IMR-90 (cell line): Measurements from ENCODE around the gene IQCE. TPM values are rescaled to one million over a fixed set of nuclear protein-coding genes. Genes with fewer than 3 reads are reported as not detected.

Source experiments
- ATAC-seq: fragments of 200-7000 bp; cut with Tn5 transposase; 2 replicates; pipeline ENCODE4 v1.9.1; 2020; ENCODE audit warnings: low read depth, mild to moderate bottlenecking, moderate library complexity
- BruUV-seq: library from RNA; stranded (reverse); fragments of 400-500 nt; replicated peaks from 2 replicates; lab custom pipeline; 2021; lab: Mats Ljungman, UMichigan
- CTCF ChIA-PET: fragments of 300-600 bp; formaldehyde crosslinking; extraction: SDS; loops from one replicate; lab custom pipeline; 2021; ENCODE audit warnings: antibody characterized with exemption; lab: Yijun Ruan, JAX
- POLR2A ChIA-PET: fragments of 300-600 bp; sonication (Branson Sonifier 250); formaldehyde crosslinking; loops from one replicate; lab custom pipeline; 2022; ENCODE audit warnings: antibody characterized with exemption; ENCODE audit not compliant: unreplicated experiment; lab: Charles Lee
- DNase-seq: peaks from one replicate; pipeline ENCODE4 v3.0.0; 2013
- H2AFZ ChIP-seq: replicated peaks from 2 replicates; pipeline ENCODE3; 2013; ENCODE audit warnings: low read length, mild to moderate bottlenecking; ENCODE audit not compliant: poor library complexity
- H2AK5ac ChIP-seq: 2 replicates; pipeline ENCODE4 v1.6.1; 2013; ENCODE audit warnings: low read depth, low read length, inconsistent platforms
- H2AK9ac ChIP-seq: replicated peaks from 2 replicates; pipeline ENCODE3; 2013; ENCODE audit warnings: mild to moderate bottlenecking, low read depth, low read length, moderate library complexity; ENCODE audit not compliant: poor library complexity
- H2BK120ac ChIP-seq: 2 replicates; pipeline ENCODE4 v1.6.1; 2013; ENCODE audit warnings: low read depth, low read length, inconsistent platforms
- H2BK15ac ChIP-seq: 3 replicates; pipeline ENCODE4 v1.6.1; 2013; ENCODE audit warnings: low read depth, low read length, inconsistent platforms
- H2BK20ac ChIP-seq: 2 replicates; pipeline ENCODE4 v1.6.1; 2013; ENCODE audit warnings: low read depth, mild to moderate bottlenecking, inconsistent platforms, low read length, moderate library complexity
- H2BK5ac ChIP-seq: 2 replicates; pipeline ENCODE4 v1.6.1; 2013; ENCODE audit warnings: mild to moderate bottlenecking, low read depth, low read length, inconsistent platforms; ENCODE audit not compliant: poor library complexity, severe bottlenecking
- H3K14ac ChIP-seq: replicated peaks from 2 replicates; pipeline ENCODE4 v1.6.1; 2013; ENCODE audit warnings: low read depth, low read length, inconsistent platforms
- H3K18ac ChIP-seq: 2 replicates; pipeline ENCODE4 v1.6.1; 2013; ENCODE audit warnings: low read depth, low read length, control low read depth
- H3K23ac ChIP-seq: 2 replicates; pipeline ENCODE4 v1.6.1; 2013; ENCODE audit warnings: low read depth, low read length, inconsistent platforms
- H3K27ac ChIP-seq: 2 replicates; pipeline ENCODE4 v1.5.1; 2013; ENCODE audit warnings: mild to moderate bottlenecking, control low read depth, low read length; ENCODE audit not compliant: insufficient read depth
- H3K27me3 ChIP-seq: 2 replicates; pipeline ENCODE4 v1.6.1; 2013; ENCODE audit warnings: low read length; ENCODE audit not compliant: control insufficient read depth, insufficient read depth
- H3K36me3 ChIP-seq: 2 replicates; pipeline ENCODE4 v1.6.1; 2013; ENCODE audit warnings: low read length, mixed read lengths; ENCODE audit not compliant: control insufficient read depth, insufficient read depth
- H3K4ac ChIP-seq: 2 replicates; pipeline ENCODE4 v1.6.1; 2013; ENCODE audit warnings: low read depth, low read length, inconsistent platforms
- H3K4me1 ChIP-seq: 2 replicates; pipeline ENCODE4 v1.6.1; 2013; ENCODE audit warnings: low read length, mixed read lengths; ENCODE audit not compliant: control insufficient read depth, insufficient read depth
- H3K4me2 ChIP-seq: 2 replicates; pipeline ENCODE4 v1.6.1; 2013; ENCODE audit warnings: low read depth, mild to moderate bottlenecking, control low read depth, low read length, moderate library complexity
- H3K4me3 ChIP-seq: 2 replicates; pipeline ENCODE4 v1.5.1; 2013; ENCODE audit warnings: low read depth, mild to moderate bottlenecking, control low read depth, low read length, moderate library complexity; ENCODE audit not compliant: insufficient read depth
- H3K56ac ChIP-seq: 2 replicates; pipeline ENCODE4 v1.6.1; 2013; ENCODE audit warnings: low read length, inconsistent platforms; ENCODE audit not compliant: insufficient read depth; ENCODE audit errors: extremely low read depth
- H3K79me1 ChIP-seq, 2 experiments: 2 replicates each; pipeline ENCODE4 v1.6.1; 2013; ENCODE audit warnings: low read length in 2 of 2, inconsistent platforms in 1 of 2, low read depth in 1 of 2
- H3K9ac ChIP-seq: 2 replicates; pipeline ENCODE4 v1.6.1; 2013; ENCODE audit warnings: low read depth, low read length, control low read depth
- H3K9me1 ChIP-seq: 2 replicates; pipeline ENCODE4 v1.6.1; 2013; ENCODE audit warnings: low read length, inconsistent platforms; ENCODE audit not compliant: insufficient read depth
- H3K9me3 ChIP-seq: 2 replicates; pipeline ENCODE4 v1.6.1; 2013; ENCODE audit warnings: low read length; ENCODE audit not compliant: control insufficient read depth, insufficient read depth
- H4K20me1 ChIP-seq: 2 replicates; pipeline ENCODE4 v1.6.1; 2013; ENCODE audit warnings: low read length, inconsistent platforms; ENCODE audit not compliant: insufficient read depth
- H4K5ac ChIP-seq: 2 replicates; pipeline ENCODE4 v1.6.1; 2013; ENCODE audit warnings: mild to moderate bottlenecking, low read depth, low read length, control low read depth
- H4K8ac ChIP-seq, 2 experiments: 2 replicates each; pipeline ENCODE4 v1.6.1; 2013; ENCODE audit warnings: low read depth in 2 of 2, low read length in 2 of 2, control low read depth in 1 of 2, inconsistent platforms in 1 of 2
- H4K91ac ChIP-seq: 2 replicates; pipeline ENCODE4 v1.6.1; 2013; ENCODE audit warnings: low read depth, low read length, inconsistent platforms; ENCODE audit not compliant: insufficient read depth
- BHLHE40 ChIP-seq: fragments of 150-350 bp; IDR thresholded peaks from 2 replicates; pipeline ENCODE4 v1.6.1; 2016; ENCODE audit warnings: mild to moderate bottlenecking, low read depth, low read length
- CTCF ChIP-seq: conservative IDR thresholded peaks from 2 replicates; pipeline ENCODE4 v1.5.1; 2012; ENCODE audit warnings: mild to moderate bottlenecking, low read depth, low read length, improper control_type of control experiment
- FOS ChIP-seq: fragments of 150-350 bp; IDR thresholded peaks from 2 replicates; pipeline ENCODE4 v1.6.1; 2016; ENCODE audit warnings: low read depth, low read length
- MAFK ChIP-seq: IDR thresholded peaks from 2 replicates; pipeline ENCODE4 v1.6.1; 2012; ENCODE audit warnings: low read depth, low read length, improper control_type of control experiment
- MAZ ChIP-seq: IDR thresholded peaks from 2 replicates; pipeline ENCODE4 v1.6.1; 2012; ENCODE audit warnings: low read depth, mild to moderate bottlenecking, low read length, improper control_type of control experiment, moderate library complexity, borderline replicate concordance
- MXI1 ChIP-seq: IDR thresholded peaks from 2 replicates; pipeline ENCODE4 v1.6.1; 2012; ENCODE audit warnings: low read depth, mild to moderate bottlenecking, low read length, moderate library complexity, borderline replicate concordance
- POLR2A ChIP-seq: IDR thresholded peaks from 2 replicates; pipeline ENCODE4 v1.6.1; 2012; ENCODE audit warnings: mild to moderate bottlenecking, low read depth, low read length
- RCOR1 ChIP-seq: IDR thresholded peaks from 2 replicates; pipeline ENCODE4 v1.6.1; 2012; ENCODE audit warnings: mild to moderate bottlenecking, low read length, improper control_type of control experiment; ENCODE audit not compliant: insufficient replicate concordance
- RFX5 ChIP-seq: IDR thresholded peaks from 2 replicates; pipeline ENCODE4 v1.8.0; 2012; ENCODE audit warnings: low read depth, mild to moderate bottlenecking, low read length, moderate library complexity
- SMC3 ChIP-seq: fragments of 150-350 bp; IDR thresholded peaks from 2 replicates; pipeline ENCODE4 v1.6.1; 2016; ENCODE audit warnings: low read depth, mild to moderate bottlenecking, antibody characterized with exemption, low read length, moderate library complexity
- USF2 ChIP-seq: fragments of 150-350 bp; IDR thresholded peaks from 2 replicates; pipeline ENCODE4 v1.6.1; 2017; ENCODE audit warnings: mild to moderate bottlenecking, antibody characterized with exemption, low read length, low read depth
- WGBS, 2 experiments: methylation state at CpG; one replicate each; pipeline versions ENCODE4 v1.1.5 to v1.1.7; 2013; ENCODE audit warnings: missing lambda C conversion rate in 2 of 2; ENCODE audit not compliant: insufficient read length in 1 of 2; ENCODE audit errors: extremely low coverage in 2 of 2; 5-methylcytosine and 5-hydroxymethylcytosine counted together
- dilution Hi-C: fragments of 300-500 bp; cut with HindIII; formaldehyde crosslinking; loops from one replicate; pipeline ENCODE4 v1.14.3; 2018; ENCODE audit warnings: low sequenced_read_pairs; ENCODE audit not compliant: unreplicated experiment
- in situ Hi-C: fragments of 300-500 bp; cut with MboI; formaldehyde crosslinking; loops from 3 replicates; pipeline ENCODE4 v1.14.3; 2019; ENCODE audit warnings: low sequenced_read_pairs, inconsistent platforms, mixed read lengths
- intact Hi-C: fragments of 100-400 bp; cut with micrococcal nuclease; formaldehyde crosslinking; loops from 2 replicates; pipeline ENCODE4 v1.10.0; 2022
- polyA plus RNA-seq, 3 experiments: library from polyadenylated mRNA; depleted of rRNA; stranded (reverse); fragments of >200 nt; gene quantifications; 2 replicates each; pipeline ENCODE4 v1.2.3, GENCODE V29; 2012; ENCODE audit warnings: low replicate concordance in 1 of 3
- total RNA-seq: library from RNA; depleted of rRNA; stranded (reverse); fragments of >200 nt; gene quantifications from 2 replicates; pipeline ENCODE4 v1.2.3, GENCODE V29; 2012
- TF ChIP-seq, protein P1 (sequence below): fragments of 150-350 bp; IDR thresholded peaks from 2 replicates; pipeline ENCODE4 v1.6.1; 2016; ENCODE audit warnings: low read depth, mild to moderate bottlenecking, low read length, moderate library complexity, borderline replicate concordance

Gene IQCE
- total and polyA plus RNA-seq, 2 of the 4 experiments (the other 2 are of a cell fraction), result 5.0 to 6.3 TPM

- Histone ChIP-seq H2AK9ac (no peak overlapping the region), H2BK5ac (no peak overlapping the region), H3K4me1 (peaks cover 5% of the 10 kb centered on the region), H3K9me3 (no peaks in the 10 kb centered on the region), H4K5ac (no peak overlapping the region), H3K4me3 (no peak overlapping the region), H2BK20ac (no peak overlapping the region), H3K18ac (no peak overlapping the region), H3K14ac (no peak overlapping the region), H3K36me3 (peaks cover 19% of the 10 kb centered on the region), H3K9ac (no peak overlapping the region), H2AK5ac (no peak overlapping the region), H2BK15ac (no peak overlapping the region), H3K4me2 (no peak overlapping the region), H3K27me3 (no peaks in the 10 kb centered on the region), H2BK120ac (no peak overlapping the region), H4K91ac (no peak overlapping the region), H3K9me1 (peaks cover 6% of the 10 kb centered on the region; the same call in 1 of the 2 replicates), H3K23ac (no peak overlapping the region), H2AFZ (no peak overlapping the region), H3K27ac (no peak overlapping the region), H4K20me1 (no peaks in the 10 kb centered on the region), H3K79me1 (peaks cover 0 to 3% of the 10 kb centered on the region in 2 experiments; a peak in 1 of 4 replicates), H3K4ac (no peak overlapping the region), H4K8ac (no peak overlapping the region), H3K56ac (no peak overlapping the region)
- ChIA-PET CTCF (no interaction called here), POLR2A (no interaction called here)
- WGBS, 2 experiments, result 100% methylated on average over 1 of the region's 21 CpGs; no CpG with 5 or more reads in 1 of the 2 experiments
- ATAC-seq (no peak), DNase-seq (no peak)
- no TSS peak for BruUV-seq
- TF ChIP-seq USF2 (no peak), SMC3 (no peak), RFX5 (no peak), FOS (no peak), MAZ (no peak), BHLHE40 (no peak), MAFK (no peak), CTCF (no peak), RCOR1 (no peak), POLR2A (no peak), MXI1 (no peak)
- TF ChIP-seq, protein P1, sequence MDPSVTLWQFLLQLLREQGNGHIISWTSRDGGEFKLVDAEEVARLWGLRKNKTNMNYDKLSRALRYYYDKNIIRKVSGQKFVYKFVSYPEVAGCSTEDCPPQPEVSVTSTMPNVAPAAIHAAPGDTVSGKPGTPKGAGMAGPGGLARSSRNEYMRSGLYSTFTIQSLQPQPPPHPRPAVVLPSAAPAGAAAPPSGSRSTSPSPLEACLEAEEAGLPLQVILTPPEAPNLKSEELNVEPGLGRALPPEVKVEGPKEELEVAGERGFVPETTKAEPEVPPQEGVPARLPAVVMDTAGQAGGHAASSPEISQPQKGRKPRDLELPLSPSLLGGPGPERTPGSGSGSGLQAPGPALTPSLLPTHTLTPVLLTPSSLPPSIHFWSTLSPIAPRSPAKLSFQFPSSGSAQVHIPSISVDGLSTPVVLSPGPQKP, result no peak
- in situ Hi-C loops, result no loop called here
- dilution Hi-C loops, result no loop called here
- intact Hi-C loops, result no loop called here
Observed at GRCh38 chr7:2575046-2575732, 16.4 kb downstream of the IQCE start.
